Stomach (tissue), 9 donors: ENCODE measurements around the gene STEAP4. TPM values are rescaled to one million over a fixed set of nuclear protein-coding genes. Genes with fewer than 3 reads are reported as not detected.

Source experiments
- DNase-seq, 2 donors: peaks; one replicate each; pipeline versions ENCODE4 v3.0.0 to v3.0.0-alpha.2; 2013 to 2019
- H3K27ac ChIP-seq, 5 donors: fragments of 200-600 bp in 4 of 5; sonication (generic) in 4 of 5; one replicate each; pipeline ENCODE4 v1.5.1; 2013 to 2019; ENCODE audit warnings: mild to moderate bottlenecking in 1 of 5, moderate library complexity in 1 of 5
- H3K27me3 ChIP-seq, 3 donors: fragments of 200-600 bp; sonication (generic); one replicate each; pipeline ENCODE4 v1.5.1; 2017 to 2019; ENCODE audit warnings: mixed run types in 1 of 3
- H3K36me3 ChIP-seq, 4 donors: fragments of 200-600 bp; sonication (generic); 1 replicate in 3 of 4; 2 replicates in 1 of 4; pipeline ENCODE4 v1.5.1; 2016 to 2019
- H3K4me1 ChIP-seq, 4 donors: fragments of 200-600 bp; sonication (generic); one replicate each; pipeline ENCODE4 v1.5.1; 2016 to 2019
- H3K4me3 ChIP-seq, 4 donors: fragments of 200-600 bp; sonication (generic) in 3 of 4; one replicate each; pipeline ENCODE4 v1.5.1; 2016 to 2019; ENCODE audit warnings: mild to moderate bottlenecking in 1 of 4
- H3K9me3 ChIP-seq, 4 donors: fragments of 200-600 bp; sonication (generic); one replicate each; pipeline ENCODE4 v1.5.1; 2016 to 2019
- CTCF ChIP-seq, 7 experiments: fragments of 450-650 bp in 4 of 7; fragments of 200-600 bp in 3 of 7; sonication (generic) in 3 of 7; IDR thresholded peaks; one replicate each; pipeline ENCODE4 v1.5.1; 2016 to 2019; ENCODE audit warnings: antibody characterized with exemption in 7 of 7, control low read depth in 2 of 7, mild to moderate bottlenecking in 1 of 7
- EP300 ChIP-seq: sonication (generic); formaldehyde crosslinking; IDR thresholded peaks from one replicate; pipeline ENCODE4 v1.6.1; 2017; ENCODE audit warnings: antibody characterized with exemption
- POLR2A ChIP-seq, 4 donors: fragments of 450-650 bp; IDR thresholded peaks; one replicate each; pipeline ENCODE4 v1.6.1; 2016; ENCODE audit warnings: antibody characterized with exemption in 4 of 4, control low read depth in 2 of 4, mild to moderate bottlenecking in 1 of 4, moderate library complexity in 1 of 4
- POLR2AphosphoS5 ChIP-seq, 3 donors: sonication (generic); formaldehyde crosslinking; IDR thresholded peaks; one replicate each; pipeline ENCODE4 v1.6.1; 2016; ENCODE audit warnings: antibody characterized with exemption in 3 of 3
- WGBS, 5 donors: extraction: QIAGEN DNeasy Blood & Tissue Kit in 3 of 5; methylation state at CpG; one replicate each; pipeline versions ENCODE4 v1.1.5 to v1.1.7; 2013 to 2018; 5-methylcytosine and 5-hydroxymethylcytosine counted together
- intact Hi-C: fragments of 100-400 bp; cut with DNase I; formaldehyde crosslinking; loops from one replicate; pipeline ENCODE4 v1.15.1; 2023; ENCODE audit warnings: low total_unique reads
- polyA plus RNA-seq, 3 donors: library from polyadenylated mRNA; stranded (reverse); fragments of 200-250 nt; gene quantifications; one replicate each; pipeline ENCODE4 v1.2.3, GENCODE V29; 2013
- total RNA-seq, 5 donors: library from RNA; depleted of rRNA; stranded (reverse); fragments of >200 nt; gene quantifications; one replicate each; pipeline versions ENCODE4 v1.1.0 to v1.2.3, GENCODE V29; 2014 to 2016
- donor health status: healthy with polysubstance abuse.
- donor health status: Bipolar disorder and iron deficiency.
- donor health status: healthy.

STEAP4 gene
- total and polyA plus RNA-seq, 8 donors: 1.5 to 14.5 (median 2.4) TPM

- 30 to 72% (median 40%) methylated on average over 6 of the region's 6 CpGs for WGBS, 5 donors
- Histone ChIP-seq H3K4me3 (no peak overlapping the region), H3K36me3 (no peaks in the 10 kb centered on the region), H3K27me3 (no peaks in the 10 kb centered on the region), H3K4me1 (peaks cover 0 to 27% (median 8%) of the 10 kb centered on the region in 4 donors), H3K9me3 (no peaks in the 10 kb centered on the region), H3K27ac (peak overlapping the region in 4 of 5 donors; percentile 22 to 84 (median 49))
- peak; percentile 60 to 87 for DNase-seq
- TF ChIP-seq POLR2AphosphoS5 (IDR thresholded peaks at IDR 0.05): peak in 2 of 3 donors; percentile 57 to 62
- no peak for TF ChIP-seq CTCF (IDR thresholded peaks at IDR 0.05)
- no peak for TF ChIP-seq EP300
- TF ChIP-seq POLR2A (IDR thresholded peaks at IDR 0.05): no peak
- intact Hi-C loops: no loop called here
These were observed 79.7 kb downstream of the STEAP4 start for GRCh38 chr7:88226886-88227516.

GRCh38 chr7:88226201-88226600 is 80.5 kb downstream of the STEAP4 start:
- H3K27ac ChIP-seq: no peak overlapping the region
- no peak overlapping the region for H3K4me3 ChIP-seq
- 52 to 71% (median 56%) methylated on average over 4 of the region's 4 CpGs for WGBS, 5 donors
- no peaks in the 10 kb centered on the region for H3K9me3 ChIP-seq
- H3K4me1 ChIP-seq: peaks cover 0 to 30% (median 8%) of the 10 kb centered on the region in 4 donors
- H3K27me3 ChIP-seq: no peaks in the 10 kb centered on the region
- intact Hi-C loops: no loop called here
- no peak for TF ChIP-seq CTCF (IDR thresholded peaks at IDR 0.05)
- no peak for TF ChIP-seq POLR2A (IDR thresholded peaks at IDR 0.05)
- TF ChIP-seq EP300: no peak
- TF ChIP-seq POLR2AphosphoS5 (IDR thresholded peaks at IDR 0.05): no peak
- no peak for DNase-seq
- no peaks in the 10 kb centered on the region for H3K36me3 ChIP-seq

GRCh38 chr7:88224601-88225275 is 82.0 kb downstream of the STEAP4 start:
- H3K4me1 ChIP-seq: peaks cover 0 to 39% (median 13%) of the 10 kb centered on the region in 4 donors
- no peak overlapping the region for H3K4me3 ChIP-seq
- WGBS, 5 donors: 20 to 42% (median 25%) methylated on average over 2 of the region's 2 CpGs
- peak overlapping the region in 4 of 5 donors; percentile 24 to 73 (median 48) for H3K27ac ChIP-seq
- peak in 1 of 2 donors; percentile 15 for DNase-seq
- no peaks in the 10 kb centered on the region for H3K36me3 ChIP-seq
- TF ChIP-seq POLR2AphosphoS5 (IDR thresholded peaks at IDR 0.05) (peak in 2 of 3 donors; percentile 4 to 34), CTCF (IDR thresholded peaks at IDR 0.05) (no peak), EP300 (no peak)
- no peaks in the 10 kb centered on the region for H3K9me3 ChIP-seq
- no peaks in the 10 kb centered on the region for H3K27me3 ChIP-seq
- intact Hi-C loops: no loop called here

- DNase-seq: no peak
These were observed 83.4 kb downstream of the STEAP4 start for GRCh38 chr7:88223265-88223664.

More at GRCh38 chr7:88223265-88223664, 83.4 kb downstream of the STEAP4 start:
- no peak overlapping the region for H3K4me3 ChIP-seq
- H3K9me3 ChIP-seq: no peaks in the 10 kb centered on the region
- H3K4me1 ChIP-seq: peaks cover 8 to 44% (median 17%) of the 10 kb centered on the region in 4 donors
- no peak overlapping the region for H3K27ac ChIP-seq
- 95 to 100% (median 97%) methylated on average over 2 of the region's 2 CpGs for WGBS, 5 donors
- no peaks in the 10 kb centered on the region for H3K27me3 ChIP-seq
- no peaks in the 10 kb centered on the region for H3K36me3 ChIP-seq
- TF ChIP-seq POLR2AphosphoS5 (IDR thresholded peaks at IDR 0.05) (no peak), CTCF (IDR thresholded peaks at IDR 0.05) (no peak), EP300 (no peak)
- intact Hi-C loops: no loop called here

Other genes with a start within 250 kb of the STEAP4 start
- gene SRI, start 86.9 kb downstream of the STEAP4 start, total RNA-seq: 100 to 1,000 TPM in 1 of 5 donors, 10 to 100 TPM in 4; 23.3 to 102 (median 70.3) TPM
- gene SRI, start 86.9 kb downstream of the STEAP4 start, polyA plus RNA-seq: 100 to 1,000 TPM in 2 of 3 donors, 10 to 100 TPM in 1; 57.0 to 107 (median 101) TPM